HUDEP-2 (cell line): Measurements from ENCODE around the gene SLX4IP.
A peak's percentile ranks its signal among the peaks of the same experiment; 100 is the strongest.
"Not testable (repeated sequence)": the region's sequence is repeated elsewhere in the genome, so short reads cannot be mapped to it uniquely, and the experiment has no call there.

Source experiments
- DNase-seq, 76 experiments: peaks; one replicate each; lab custom pipeline; 2025; ENCODE audit not compliant: unreplicated experiment in 76 of 76; lab: John Stamatoyannopoulos, UW

The SLX4IP gene

DNA sequence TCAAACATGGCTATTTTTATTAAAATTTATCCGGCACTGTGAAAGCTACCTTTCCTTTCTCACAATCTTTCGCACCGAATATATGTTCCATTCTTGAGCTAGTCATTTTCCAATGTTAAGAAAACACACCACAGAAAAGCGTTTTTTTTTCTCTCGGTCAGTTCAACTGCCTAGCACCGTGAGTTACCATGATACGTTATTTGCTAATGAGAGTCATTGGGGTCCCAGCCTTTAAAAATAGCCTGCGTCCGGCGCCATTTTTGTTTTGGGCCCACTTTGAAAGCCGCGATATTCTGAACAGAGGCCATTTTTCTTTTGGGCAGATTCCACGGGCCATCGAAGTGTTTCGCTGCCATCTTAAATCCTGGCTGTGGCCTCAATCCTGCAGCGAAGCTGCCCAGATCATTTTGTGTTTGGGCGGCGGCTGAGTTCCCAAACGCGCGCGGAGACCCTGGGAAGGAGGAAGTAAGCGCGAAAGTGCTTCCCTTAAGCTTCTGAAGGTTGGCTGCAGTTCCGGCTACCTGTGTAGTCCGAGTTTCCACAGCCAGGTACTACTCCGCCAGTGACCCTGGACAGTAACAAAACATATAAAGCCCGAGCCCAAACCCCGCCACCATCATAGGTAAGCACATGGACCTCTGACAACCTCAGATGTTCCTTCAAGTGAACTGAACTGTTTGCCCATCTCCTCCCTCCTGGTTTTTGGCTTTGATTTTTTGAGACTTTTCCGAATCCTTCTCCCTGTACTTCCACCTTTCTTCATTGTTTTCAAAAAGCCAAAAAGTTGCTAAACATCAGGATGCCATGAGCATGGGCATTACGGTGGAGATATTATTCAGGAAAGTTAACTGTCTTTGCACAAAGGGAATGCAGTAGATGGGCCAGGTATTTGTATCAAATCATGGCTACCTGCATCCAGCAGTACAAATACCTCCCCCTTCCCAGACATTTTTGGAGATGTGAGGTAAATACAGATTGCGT, at the start of gene SLX4IP:
Gene SLX4IP, plus strand, starts transcription at position 474 of the 981 bp plus-strand sequence. CDS start 22,900 bp downstream, outside the sequence.
- DNase-seq = peak in 75 of 76 experiments; percentile 46 to 94 (median 84)

DNA sequence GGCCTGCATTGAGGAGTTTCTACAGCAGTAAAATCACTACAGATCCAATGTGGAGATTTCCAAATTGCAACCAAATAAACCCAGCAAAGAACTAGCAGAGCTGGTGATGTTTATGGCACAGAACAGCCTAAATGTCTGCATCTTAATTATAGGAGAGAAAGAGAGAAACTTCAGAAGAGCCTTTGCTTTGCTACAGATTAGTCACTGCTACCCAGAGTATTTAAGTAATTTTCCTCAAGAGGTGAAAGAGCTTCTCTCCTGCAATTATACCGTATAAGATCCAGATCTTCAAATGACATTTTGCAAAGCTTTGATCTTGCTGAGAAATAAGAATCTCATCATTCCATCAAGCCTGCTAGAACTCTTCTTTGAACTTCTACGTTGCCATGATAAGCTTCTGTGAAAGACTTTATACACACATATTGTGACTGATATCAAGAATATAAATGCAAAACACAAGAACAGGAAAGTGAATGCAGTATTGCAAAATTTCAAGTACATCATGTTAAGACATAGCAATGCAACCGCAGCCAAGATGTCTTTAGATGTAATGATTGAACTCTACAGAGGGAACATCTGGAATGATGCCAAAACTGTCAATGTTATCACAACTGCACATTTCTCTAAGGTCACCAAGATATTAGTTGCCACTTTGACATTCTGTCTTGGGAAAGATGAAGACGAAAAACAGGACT, 49.1 kb upstream of the SLX4IP start:
- DNase-seq = peak in 4 of 76 experiments; percentile 1 to 9 (median 6)

DNA sequence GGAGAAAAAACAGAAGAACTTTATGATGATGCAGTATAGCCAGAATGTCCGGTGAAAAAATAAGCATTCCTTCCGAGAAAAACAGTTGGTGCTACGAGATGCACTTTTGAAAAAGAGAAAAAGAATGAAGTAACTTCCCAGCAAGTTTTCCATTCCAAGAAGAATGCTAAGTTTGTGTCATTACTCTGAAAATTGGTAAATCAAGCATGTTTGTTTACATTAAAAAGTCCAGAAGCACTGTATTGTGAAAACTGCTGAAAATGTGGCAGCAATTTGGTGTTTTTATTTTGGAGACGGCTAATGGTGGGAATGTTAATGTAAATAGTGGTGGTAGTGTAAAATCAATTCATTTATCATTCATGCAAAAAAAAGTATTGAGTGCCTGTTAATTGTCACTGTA, 47.4 kb upstream of the SLX4IP start:
- no peak for DNase-seq

DNA sequence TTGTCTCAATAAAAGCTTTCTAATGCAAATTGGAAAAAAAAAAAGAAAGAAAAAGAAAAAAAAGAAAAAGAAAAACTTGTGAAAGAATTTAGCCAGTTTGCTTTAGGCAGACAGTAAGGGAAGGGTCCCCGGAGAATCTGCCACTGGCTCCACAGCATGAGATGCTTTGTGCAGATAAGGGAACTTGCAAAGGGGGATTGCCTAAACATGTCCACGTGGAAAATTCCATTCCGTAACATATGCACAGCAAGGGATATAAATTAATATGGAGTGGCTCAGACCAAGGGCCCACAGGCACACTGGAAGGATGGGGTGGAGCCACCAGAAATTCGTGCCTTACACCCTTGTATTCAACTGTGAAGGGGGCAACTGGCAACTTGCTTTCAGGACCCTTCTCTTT, 46.5 kb upstream of the SLX4IP start:
- no peak for DNase-seq

DNA sequence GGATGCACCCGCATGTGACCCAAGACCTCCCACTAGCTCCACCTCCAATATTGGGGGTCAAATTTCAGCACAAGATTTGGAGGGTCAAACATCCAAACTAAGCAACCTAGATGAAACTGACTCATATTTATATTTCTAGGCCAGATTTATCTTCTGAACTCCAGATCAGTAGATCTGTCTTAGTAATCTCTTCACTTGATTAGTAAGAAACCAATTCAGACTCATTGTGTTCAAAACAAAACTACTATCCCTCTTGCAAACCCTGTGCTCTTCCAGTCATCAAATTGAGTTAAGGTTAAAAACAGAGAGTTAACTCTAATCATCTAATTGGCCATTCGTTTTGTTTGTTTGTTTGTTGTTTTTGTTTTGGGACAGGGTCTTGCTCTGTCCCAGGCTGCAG, 44.4 kb upstream of the SLX4IP start:
- no peak for DNase-seq

DNA sequence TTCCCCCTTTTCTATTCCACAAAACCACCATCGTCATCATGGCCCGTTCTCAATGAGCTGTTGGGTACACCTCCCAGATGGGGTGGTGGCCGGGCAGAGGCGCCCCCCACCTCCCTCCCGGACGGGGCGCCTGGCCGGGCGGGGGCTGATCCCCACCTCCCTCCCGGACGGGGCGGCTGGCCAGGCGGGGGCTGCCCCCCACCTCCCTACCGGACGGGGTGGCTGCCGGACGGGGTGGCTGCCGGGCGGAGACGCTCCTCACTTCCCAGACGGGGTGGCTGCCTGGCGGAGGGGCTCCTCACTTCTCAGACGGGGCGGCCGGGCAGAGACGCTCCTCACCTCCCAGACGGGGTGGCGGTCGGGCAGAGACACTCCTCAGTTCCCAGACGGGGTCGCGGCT, 40.4 kb upstream of the SLX4IP start:
- not testable (repeated sequence) for DNase-seq

DNA sequence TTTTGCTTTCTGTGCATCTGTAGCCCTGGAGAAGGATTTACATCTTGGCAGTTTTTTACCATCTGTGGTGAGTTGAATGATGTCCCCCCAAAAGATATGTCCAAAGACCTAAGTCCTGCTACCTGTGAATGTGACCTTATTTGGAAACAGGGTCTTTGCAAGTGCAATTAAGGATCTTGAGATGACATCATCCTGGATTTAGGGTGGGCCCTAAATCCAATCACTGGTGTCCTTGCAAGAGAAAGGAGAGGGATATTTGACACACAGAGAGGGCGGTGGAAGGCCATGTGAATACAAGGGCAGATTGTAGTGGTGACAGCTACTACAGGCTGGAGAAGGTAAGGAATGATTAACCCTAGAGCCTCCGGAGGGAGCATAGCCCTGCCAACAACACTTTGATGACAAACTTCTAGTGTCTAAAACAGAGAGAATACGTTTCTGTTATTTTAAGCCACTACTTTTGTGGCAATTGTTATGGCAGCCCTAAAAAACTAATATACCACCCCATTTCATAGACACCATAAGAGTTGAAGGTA, 36.2 kb upstream of the SLX4IP start:
- no peak for DNase-seq

DNA sequence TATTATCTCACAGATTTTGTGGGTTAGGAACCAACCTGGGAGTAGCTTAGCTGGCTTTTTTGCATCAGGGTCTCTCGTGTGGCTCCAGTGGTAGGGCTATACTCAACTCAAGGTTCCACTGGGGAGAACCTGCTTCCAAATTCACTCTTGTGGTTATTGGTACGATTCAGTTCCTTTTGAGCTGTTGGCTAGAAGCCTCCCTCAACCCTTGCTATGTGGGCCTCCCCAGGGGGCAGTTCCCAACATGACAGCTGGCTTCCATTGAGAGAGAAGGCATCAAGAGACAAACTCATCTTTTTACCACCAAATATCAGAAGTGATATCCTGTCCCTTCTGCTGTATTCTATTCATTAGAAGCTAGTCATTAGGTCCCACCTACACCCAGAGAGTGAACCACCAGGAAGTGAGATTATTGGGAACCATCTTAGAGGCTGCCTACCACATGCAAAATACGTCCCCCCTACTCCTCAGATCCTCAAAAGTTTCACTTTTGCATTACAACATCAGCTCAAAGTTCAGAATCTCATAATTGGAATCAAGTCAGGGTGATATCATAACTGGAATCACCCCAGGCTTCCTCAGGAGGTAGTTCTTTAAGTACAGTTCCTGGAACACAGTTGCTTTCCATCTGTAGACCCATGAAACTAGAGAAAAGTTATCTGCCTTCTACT, 32.0 kb upstream of the SLX4IP start:
- DNase-seq = no peak

DNA sequence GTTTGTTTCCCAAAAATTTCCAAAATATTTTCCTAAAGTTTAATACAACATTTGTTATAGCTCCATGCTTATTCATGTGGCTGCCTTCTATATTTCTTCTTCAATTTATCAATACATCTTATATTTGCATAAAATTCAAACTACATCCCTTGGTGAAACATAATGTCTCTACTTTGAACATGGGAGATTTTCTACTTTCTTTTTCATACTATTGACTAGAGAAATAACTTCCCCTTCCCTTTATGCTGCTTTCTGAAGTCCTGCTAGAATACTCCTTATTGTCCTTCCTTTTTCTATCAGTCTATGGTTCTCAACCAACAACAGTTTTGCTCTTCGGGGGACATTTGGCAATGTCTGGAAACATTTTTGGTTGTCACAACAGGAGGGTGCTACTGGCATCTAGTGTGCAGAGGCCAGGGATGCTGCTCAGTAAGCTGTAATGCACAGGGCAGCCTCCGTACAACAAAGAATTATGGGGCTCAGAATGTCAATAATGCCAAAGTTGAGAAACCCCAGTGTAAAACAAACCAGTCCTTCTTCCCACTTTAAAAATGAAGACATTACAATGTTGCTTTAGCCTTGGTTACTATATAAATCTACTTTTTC, 31.0 kb upstream of the SLX4IP start:
- no peak for DNase-seq

DNA sequence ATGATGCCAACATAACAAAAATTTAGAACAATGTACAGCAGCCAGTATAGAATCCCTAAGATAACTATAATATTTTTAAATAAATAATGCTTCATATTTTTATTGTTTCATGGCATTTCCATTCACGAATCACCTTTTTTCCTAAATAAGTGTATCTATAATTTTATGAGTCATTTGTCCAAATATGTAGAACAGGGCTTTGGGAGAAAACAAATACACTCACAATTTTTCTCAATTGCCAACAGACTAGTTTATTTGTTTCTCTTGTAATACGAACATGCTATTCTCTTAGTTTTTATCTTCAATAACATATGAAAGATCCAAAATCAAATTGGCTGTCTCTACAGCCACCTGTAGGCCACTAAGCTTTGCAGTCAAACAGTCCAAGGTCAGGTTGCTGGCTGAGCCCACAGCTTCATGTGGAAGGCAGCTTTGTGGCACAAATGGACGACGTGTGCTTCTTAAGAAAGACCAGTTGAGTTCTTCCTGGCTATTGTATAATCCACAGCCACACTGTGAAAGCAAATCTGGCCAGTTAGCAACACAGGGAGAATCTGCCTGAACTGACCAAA, 30.1 kb upstream of the SLX4IP start:
- no peak for DNase-seq

DNA sequence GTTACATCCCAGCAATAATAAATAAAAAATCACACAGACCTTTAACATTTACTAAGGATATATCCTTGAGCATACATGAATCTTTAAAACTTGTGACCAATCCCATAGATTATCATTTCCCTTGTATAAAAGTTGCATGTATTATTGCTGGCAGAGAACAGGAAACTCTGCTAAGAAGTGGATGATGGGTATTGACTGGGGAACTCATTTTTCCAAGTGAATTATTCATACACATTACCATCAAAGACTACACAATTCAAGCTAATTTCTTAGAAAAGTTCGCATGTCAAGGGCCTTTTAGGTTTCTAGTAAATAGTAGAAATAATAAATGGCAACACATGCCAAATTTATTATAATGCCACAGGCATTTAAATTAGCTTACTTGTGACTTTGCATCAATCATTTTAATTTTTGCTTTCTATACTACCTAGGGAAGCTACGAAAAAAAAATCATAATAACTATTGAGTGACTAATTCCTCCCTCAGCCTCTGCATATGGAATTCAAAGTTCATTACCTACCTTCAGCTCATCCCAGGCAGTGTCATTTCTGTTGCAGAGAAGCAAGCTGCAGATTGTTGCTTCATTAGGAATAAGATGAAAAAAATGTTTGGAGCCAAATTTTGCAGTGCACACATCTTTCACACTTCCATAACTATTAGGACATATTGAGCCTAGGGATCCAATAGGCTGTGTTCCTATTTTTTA, 26.8 kb upstream of the SLX4IP start:
- DNase-seq = no peak

DNA sequence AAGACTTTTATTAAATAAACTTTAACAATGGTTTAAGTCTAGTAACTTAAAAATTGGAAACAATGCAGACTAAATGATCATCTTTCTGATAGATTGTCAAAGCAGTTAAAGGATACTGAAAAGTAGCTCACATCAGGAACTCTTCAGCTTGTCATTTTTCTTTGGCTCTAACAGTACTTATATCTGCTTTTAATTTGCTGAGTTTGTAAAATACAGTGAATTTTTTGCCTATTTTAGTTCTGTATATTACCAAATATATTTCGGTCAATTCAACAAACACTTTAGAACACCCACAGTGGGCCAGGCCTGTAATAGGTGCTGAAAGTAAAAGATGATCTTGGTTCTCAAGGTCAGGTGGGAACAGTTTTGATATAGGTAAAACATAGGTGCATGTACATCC, 23.4 kb upstream of the SLX4IP start:
- no peak for DNase-seq

DNA sequence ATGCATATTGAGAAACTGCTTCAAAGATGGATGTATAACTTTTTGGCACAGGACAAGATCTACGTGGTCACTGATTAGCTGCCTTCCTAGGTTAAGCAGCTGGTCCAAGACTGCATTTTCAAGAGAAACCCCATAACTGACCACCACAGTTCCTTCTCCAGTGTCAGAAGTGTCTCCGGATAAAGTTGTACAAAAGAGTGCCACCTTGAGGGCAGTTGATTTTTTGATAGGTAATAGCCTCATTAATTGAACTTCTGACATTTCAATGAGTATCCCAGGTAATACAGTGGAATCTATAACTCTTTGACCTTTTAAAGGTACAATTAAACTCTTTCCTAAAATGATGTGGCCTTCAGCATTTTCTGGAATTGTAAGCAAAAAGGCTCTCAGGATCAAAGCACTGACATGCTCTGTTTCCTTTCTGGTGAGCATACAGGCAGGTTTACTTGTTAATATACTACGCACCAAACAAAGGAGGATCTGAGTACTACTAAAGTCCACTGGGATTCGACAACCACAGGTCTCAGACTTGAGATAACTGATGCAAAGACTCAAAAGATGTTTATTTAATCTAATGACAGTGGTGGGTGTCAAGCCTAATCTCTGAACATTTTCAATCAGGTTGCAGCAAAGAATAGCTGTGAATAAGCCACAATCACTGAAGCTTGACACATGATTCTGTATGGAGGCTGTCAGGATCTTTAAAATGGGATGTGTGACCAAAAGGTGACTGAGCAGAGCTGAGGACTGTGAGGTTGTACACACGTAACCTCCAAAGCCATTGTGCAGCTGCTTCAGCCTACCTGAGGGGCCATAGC, 22.3 kb upstream of the SLX4IP start:
- DNase-seq = no peak

DNA sequence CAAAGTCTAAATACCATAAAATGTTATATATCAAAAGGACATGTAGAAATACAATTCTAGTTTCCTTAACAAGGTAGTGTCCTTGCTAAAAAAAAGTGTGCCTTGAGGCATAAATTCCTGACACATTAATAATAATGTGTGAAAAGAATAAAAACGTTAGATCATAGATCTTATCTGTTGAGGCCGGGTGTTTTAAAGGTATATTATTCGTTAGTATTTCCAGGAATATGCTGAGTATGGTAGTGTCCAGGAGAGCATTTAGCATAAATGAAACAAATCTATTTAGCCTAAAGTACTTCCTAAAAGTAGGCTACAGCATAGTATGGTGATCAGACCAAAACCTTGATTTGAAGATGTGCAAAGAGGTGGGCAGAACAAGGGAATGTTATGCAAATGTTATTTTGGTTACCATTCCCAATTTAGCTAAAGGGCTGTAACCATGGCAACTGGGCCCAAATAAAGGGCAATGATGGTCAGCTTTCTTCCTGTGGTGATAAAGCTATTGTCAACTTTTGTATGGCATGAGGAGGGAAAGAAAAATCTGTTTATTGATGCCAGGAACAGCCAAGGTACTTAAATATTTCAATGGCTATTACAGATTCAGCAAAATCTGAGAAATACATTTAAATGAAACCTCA, 20.0 kb upstream of the SLX4IP start:
- no peak for DNase-seq

DNA sequence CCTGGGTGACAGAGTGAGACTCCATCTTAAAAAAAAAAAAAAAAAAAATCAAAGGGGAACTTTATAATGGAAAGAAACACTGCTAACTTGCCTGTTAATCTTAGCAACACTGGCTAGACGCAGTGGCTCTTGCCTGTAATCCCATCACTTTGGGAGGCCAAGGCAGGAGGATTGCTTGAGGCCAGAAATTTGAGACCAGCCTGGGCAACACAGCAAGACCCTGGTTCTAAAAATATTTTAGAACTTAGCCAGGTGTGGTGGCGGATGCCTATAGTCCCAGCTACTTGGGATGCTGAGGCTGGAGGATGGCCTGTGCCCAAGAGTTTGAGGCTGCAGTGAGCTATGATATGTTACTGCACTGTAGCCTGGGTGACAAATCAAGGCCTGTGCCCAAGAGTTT, 17.9 kb upstream of the SLX4IP start:
- DNase-seq = not testable (repeated sequence)

DNA sequence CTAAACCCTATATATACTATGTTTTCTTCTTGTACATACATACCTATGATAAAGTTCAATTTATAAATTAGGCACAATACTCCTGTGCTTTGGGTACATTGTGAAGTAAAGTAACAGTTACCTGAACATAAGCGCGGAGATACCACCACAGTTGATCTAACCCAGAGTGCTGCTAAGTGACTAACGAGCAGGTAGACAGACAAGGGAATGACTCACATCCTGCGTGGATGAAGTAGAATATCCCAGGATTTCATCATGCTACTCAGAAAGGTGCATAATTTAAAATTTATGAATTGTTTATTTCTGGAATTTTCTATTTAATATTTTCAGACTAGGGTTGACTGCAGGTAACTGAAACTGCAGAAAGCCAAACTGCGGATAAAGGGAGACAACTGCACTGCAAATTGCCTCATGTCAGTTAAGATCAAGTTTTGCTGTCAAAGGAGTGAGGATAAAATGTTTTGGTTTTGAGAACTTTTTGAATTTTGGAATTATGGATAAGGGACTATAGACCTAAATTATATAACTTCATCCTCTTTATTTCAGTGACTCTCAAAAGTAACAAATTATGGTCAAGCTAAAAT, 15.5 kb upstream of the SLX4IP start:
- DNase-seq = no peak

DNA sequence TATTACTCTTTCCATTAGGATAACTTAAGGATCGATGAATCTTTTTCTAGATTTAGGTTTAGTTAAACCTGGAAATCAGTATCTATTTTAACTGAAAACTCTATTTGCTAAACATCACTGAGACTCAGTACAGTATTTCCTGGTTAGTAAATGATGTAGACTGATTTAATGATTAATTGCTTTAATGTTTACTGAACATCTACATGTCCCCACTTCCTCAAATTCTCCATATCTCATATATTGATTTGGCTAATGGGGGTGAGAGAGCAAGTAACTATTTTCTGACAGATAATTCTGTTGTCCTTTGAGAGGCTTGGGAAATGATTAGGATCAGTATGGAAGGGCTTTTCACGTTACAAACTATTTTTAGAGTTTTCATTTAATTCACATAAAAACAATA, 11.4 kb upstream of the SLX4IP start:
- DNase-seq = no peak
